Lower lobe of right lung (tissue), 2 donors: ENCODE measurements around the gene FTCD. TPM values are rescaled to one million over a fixed set of nuclear protein-coding genes. Genes with fewer than 3 reads are reported as not detected.
A peak's percentile ranks its signal among the peaks of the same experiment; 100 is the strongest.

Source experiments
- ATAC-seq, 2 donors: fragments of 200-7000 bp; cut with Tn5 transposase; one replicate each; pipeline ENCODE4 v1.9.1; 2020 to 2022; ENCODE audit warnings: mild to moderate bottlenecking in 2 of 2, moderate library complexity in 2 of 2
- DNase-seq: peaks from one replicate; pipeline ENCODE4 v3.0.0-alpha.2; 2020
- H3K27ac ChIP-seq: fragments of 200-600 bp; one replicate; pipeline ENCODE4 v1.8.0; 2022
- H3K27me3 ChIP-seq: fragments of 200-600 bp; one replicate; pipeline ENCODE4 v1.8.0; 2022; ENCODE audit warnings: low read depth
- H3K36me3 ChIP-seq: fragments of 200-600 bp; one replicate; pipeline ENCODE4 v1.8.0; 2022; ENCODE audit warnings: mild to moderate bottlenecking
- H3K4me1 ChIP-seq: fragments of 200-600 bp; one replicate; pipeline ENCODE4 v1.8.0; 2022
- H3K4me3 ChIP-seq: fragments of 200-600 bp; one replicate; pipeline ENCODE4 v1.8.0; 2022; ENCODE audit warnings: mild to moderate bottlenecking
- H3K9me3 ChIP-seq: fragments of 200-600 bp; one replicate; pipeline ENCODE4 v1.8.0; 2022
- intact Hi-C: fragments of 100-400 bp; cut with DNase I; formaldehyde crosslinking; loops from one replicate; pipeline ENCODE4 v1.11.0; 2022
- total RNA-seq: library from RNA; stranded (reverse); fragmentation: NEBNext Ultra II Directional; extraction: Animal tissue kit (Norgen Biotek cat#: 25700); gene quantifications from one replicate; pipeline ENCODE4 v1.2.1, GENCODE V29; 2021
- TF ChIP-seq, protein P1 (sequence below): fragments of 200-600 bp; IDR thresholded peaks from one replicate; pipeline ENCODE4 v1.8.0; 2022; ENCODE audit warnings: antibody characterized with exemption, mild to moderate bottlenecking
- donor health status: DM: no; HTN: yes; CAD: no; lungs with severe emphysema.

The FTCD gene
- total RNA-seq, 1 donor from 2014 or later = 1.5 TPM

DNA sequence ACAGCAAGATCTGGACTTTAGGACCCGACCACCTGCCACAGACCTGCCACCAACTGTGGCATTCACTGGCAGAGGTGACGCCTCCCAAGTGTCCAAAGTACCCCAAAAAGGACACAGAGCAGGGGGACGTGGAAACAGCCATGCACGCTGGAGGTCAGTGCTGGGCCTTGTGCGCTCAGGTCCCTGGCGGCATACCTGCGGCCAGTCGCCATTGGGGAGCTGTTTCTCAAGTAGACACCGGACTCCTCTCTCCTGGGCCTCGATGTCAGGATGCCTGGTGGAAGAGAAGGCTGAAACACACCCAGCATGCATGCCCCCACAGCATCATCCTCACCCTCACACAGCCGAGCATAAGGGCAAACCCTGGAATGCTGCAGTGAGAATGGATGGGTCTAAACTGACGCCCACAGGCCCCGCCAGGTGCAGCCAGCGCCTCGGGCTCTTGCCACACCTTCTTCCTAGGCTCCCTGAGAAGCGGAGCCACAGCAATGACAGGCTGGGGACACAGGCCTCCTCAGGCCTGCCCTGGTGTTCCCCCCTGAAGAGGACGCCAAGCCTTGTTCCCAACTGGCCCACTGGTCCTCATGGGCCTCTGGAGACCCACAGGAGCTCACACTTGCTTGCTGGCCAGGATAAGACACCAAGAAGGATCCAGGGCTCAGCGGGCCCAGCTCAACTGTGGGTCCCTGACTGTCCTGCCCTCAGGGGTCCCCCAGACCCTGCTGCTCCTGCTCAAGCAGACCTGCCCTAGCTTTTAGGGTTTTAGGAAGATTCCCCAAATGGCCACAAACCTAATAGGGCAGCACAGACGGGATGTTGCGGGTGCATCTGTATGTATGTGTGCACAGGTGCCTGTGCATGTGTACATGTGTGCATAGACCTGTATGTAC, 36.6 kb upstream of the FTCD start:
- DNase-seq = no peak
- no peaks in the 10 kb centered on the region for H3K9me3 ChIP-seq
- H3K4me1 ChIP-seq = peaks cover 7% of the 10 kb centered on the region
- TF ChIP-seq, protein P1, sequence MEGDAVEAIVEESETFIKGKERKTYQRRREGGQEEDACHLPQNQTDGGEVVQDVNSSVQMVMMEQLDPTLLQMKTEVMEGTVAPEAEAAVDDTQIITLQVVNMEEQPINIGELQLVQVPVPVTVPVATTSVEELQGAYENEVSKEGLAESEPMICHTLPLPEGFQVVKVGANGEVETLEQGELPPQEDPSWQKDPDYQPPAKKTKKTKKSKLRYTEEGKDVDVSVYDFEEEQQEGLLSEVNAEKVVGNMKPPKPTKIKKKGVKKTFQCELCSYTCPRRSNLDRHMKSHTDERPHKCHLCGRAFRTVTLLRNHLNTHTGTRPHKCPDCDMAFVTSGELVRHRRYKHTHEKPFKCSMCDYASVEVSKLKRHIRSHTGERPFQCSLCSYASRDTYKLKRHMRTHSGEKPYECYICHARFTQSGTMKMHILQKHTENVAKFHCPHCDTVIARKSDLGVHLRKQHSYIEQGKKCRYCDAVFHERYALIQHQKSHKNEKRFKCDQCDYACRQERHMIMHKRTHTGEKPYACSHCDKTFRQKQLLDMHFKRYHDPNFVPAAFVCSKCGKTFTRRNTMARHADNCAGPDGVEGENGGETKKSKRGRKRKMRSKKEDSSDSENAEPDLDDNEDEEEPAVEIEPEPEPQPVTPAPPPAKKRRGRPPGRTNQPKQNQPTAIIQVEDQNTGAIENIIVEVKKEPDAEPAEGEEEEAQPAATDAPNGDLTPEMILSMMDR = no peak
- H3K27ac ChIP-seq = no peak overlapping the region
- H3K4me3 ChIP-seq = no peak overlapping the region
- intact Hi-C loops = no loop called here
- no peaks in the 10 kb centered on the region for H3K27me3 ChIP-seq
- peaks cover 69% of the 10 kb centered on the region for H3K36me3 ChIP-seq
- ATAC-seq = no peak

DNA sequence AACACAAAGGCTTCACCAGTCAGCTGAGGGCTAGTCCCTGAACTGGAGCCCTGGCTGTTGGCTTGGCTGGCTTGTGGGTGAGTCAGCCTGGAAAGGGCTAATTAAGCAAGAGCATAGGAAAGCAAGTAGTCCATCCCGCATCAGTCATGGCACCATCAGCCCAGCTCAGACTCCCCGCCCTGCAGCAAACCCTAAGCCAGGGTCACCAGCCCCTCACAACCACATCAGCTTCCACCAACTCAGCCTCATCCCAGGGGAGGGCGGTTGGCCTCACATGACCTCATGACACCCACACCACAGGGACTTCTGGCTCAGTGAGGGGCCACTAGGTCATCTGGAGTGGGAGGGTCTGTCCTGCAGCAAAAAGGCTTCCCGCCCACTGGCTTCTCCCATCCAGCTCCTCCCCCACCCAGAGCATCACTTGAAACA, 35.9 kb upstream of the FTCD start:
- peak in 1 of 2 donors; percentile 4 for ATAC-seq
- TF ChIP-seq, protein P1 = no peak
- H3K27ac ChIP-seq = no peak overlapping the region
- H3K36me3 ChIP-seq = peaks cover 63% of the 10 kb centered on the region
- H3K4me1 ChIP-seq = peaks cover 7% of the 10 kb centered on the region
- DNase-seq = no peak
- no peaks in the 10 kb centered on the region for H3K9me3 ChIP-seq
- no peaks in the 10 kb centered on the region for H3K27me3 ChIP-seq
- no peak overlapping the region for H3K4me3 ChIP-seq
- intact Hi-C loops = no loop called here

DNA sequence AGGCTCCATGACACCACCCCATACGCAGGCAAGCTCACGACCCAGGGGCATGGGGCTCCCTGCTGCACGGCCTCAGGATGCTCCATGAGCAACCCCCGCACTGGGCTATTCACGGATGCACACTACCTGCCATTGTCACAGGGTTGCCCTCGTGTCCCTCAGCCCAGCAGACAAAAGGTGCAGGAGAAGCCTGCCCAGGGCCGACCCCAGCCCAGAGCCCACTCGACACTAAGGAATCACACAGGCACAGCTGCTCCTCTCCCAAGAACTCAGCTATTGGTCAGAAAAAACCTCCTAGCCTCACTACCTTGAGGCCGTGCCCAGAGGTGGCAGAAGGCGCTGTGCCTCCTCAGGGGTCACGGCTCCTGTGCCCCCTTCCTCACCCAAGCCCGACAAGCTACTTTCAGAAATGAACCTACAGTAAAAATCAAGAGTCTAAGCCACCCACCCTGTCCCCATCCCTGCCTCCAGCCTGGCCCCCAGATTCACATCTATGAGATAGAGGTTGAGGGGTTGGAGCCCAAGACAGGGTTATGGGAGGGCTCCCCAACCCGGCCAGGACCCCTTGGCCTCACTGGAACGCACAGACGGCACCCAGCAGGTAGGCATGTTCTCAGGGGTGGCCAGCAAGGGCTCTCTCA, 35.2 kb upstream of the FTCD start:
- Histone ChIP-seq H3K9me3 (no peaks in the 10 kb centered on the region), H3K27me3 (no peaks in the 10 kb centered on the region), H3K4me1 (peaks cover 7% of the 10 kb centered on the region), H3K36me3 (peaks cover 56% of the 10 kb centered on the region), H3K27ac (no peak overlapping the region), H3K4me3 (no peak overlapping the region)
- intact Hi-C loops = no loop called here
- ATAC-seq (no peak), DNase-seq (no peak)
- TF ChIP-seq, protein P1 = no peak

DNA sequence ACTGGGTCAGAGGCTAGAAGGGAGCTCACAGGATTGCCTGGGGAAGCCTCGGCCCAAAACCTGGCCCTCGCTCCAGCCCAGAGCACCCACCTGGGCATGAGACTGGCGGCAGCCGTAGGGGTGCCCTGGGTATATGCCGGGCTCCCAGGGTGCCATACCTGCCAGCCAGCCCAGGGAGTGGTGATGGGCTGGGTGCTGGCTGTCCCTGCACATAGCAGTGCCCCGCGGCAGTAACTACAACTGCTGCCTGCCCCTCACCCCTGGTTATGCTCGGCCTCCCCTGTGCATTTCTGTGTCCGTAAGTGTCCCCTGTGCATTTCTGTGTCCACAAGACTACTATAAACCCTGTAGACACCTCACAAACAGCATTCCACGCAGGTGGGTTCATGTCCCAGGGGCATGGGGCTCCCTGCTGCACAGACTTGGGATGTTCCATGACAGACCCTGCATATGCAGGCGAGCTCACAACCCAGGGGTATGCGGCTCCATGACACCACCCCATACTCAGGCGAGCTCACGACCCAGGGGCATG, 34.6 kb upstream of the FTCD start:
- intact Hi-C loops = no loop called here
- TF ChIP-seq, protein P1 = no peak
- no peaks in the 10 kb centered on the region for H3K9me3 ChIP-seq
- H3K27me3 ChIP-seq = no peaks in the 10 kb centered on the region
- ATAC-seq = no peak
- H3K4me1 ChIP-seq = peaks cover 7% of the 10 kb centered on the region
- H3K36me3 ChIP-seq = peaks cover 50% of the 10 kb centered on the region
- H3K27ac ChIP-seq = peak overlapping the region; percentile 83
- no peak for DNase-seq
- no peak overlapping the region for H3K4me3 ChIP-seq

DNA sequence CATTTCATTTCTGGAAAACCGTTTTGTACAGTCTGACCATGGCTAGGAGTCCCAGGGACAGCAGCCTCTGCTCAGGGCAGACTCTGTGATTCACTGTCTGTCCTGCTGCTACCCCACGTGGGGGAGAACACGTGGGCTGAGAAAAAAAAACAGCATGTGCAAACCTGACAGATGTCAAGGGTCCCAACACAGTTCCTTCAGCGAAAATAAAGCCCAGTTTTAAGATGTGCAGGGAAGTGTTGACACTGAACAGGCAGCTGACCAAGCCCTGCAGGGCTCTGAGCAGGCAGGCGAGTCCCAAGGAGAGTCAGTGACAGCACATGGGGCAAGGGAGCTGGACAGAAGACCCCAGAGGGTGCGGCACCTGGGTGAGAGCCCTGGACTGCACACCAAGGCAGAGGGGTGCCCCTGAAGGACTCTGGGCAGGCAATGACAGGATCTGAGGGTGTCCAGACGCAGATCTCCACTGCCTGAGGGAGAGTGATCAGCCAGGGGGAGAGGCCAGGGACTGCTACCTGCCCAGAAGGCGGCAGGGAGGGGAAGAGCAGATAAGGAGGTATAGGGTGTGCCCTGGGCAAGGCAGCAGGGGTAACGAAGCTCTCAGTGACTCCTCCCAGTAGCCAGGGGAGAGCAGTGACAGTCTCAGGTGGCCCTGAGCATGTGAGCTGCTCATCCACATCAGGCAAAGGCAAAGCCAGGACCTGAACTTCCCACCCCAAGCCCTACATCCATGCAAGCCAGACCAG, 34.0 kb upstream of the FTCD start:
- TF ChIP-seq, protein P1 = no peak
- Histone ChIP-seq H3K27ac (peak overlapping the region; percentile 83), H3K27me3 (no peaks in the 10 kb centered on the region), H3K9me3 (no peaks in the 10 kb centered on the region), H3K36me3 (peaks cover 44% of the 10 kb centered on the region), H3K4me1 (peaks cover 7% of the 10 kb centered on the region), H3K4me3 (no peak overlapping the region)
- intact Hi-C loops = no loop called here
- DNase-seq (no peak), ATAC-seq (no peak)
